Left renal pelvis (tissue), 4 donors: ENCODE data around the gene CELA2A. TPM values are rescaled to one million over a fixed set of nuclear protein-coding genes. Genes with fewer than 3 reads are reported as not detected.
"Not testable (repeated sequence)": the region's sequence is repeated elsewhere in the genome, so short reads cannot be mapped to it uniquely, and the experiment has no call there.

Source experiments
- DNase-seq, 4 donors: peaks; one replicate each; pipeline ENCODE4 v3.0.0-alpha.2; 2013; ENCODE audit warnings: low read depth in 4 of 4, low spot score in 3 of 4
- polyA plus RNA-seq, 4 donors: library from polyadenylated mRNA; unstranded; fragments of 120-200 nt; gene quantifications; one replicate each; pipeline ENCODE4 v1.2.1, GENCODE V29; 2013; ENCODE audit not compliant: insufficient read length in 4 of 4

Gene CELA2A
- polyA plus RNA-seq, 4 donors = not detected

GRCh38 chr1:15442759-15443158 lies 13.8 kb upstream of the CELA2A start:
- no peak for DNase-seq

DNA sequence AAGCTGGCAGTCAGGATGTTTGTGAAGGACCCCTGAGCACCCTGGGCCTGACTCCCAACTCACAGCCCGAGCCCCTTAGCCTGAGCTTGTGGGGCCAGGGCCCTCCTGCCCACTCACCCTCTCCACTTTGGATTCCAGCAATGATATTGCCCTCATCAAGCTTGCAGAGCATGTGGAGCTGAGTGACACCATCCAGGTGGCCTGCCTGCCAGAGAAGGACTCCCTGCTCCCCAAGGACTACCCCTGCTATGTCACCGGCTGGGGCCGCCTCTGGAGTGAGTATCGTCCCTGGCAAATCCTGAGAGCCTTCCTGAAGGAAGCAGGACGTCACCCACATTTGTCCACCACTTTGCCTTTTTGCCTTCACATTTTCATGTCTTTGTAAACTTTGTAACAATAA lies 13.3 kb upstream of the CELA2A start:
- DNase-seq = no peak

- no peak for DNase-seq
These were observed 11.8 kb upstream of the CELA2A start for GRCh38 chr1:15444468-15445389.

DNA sequence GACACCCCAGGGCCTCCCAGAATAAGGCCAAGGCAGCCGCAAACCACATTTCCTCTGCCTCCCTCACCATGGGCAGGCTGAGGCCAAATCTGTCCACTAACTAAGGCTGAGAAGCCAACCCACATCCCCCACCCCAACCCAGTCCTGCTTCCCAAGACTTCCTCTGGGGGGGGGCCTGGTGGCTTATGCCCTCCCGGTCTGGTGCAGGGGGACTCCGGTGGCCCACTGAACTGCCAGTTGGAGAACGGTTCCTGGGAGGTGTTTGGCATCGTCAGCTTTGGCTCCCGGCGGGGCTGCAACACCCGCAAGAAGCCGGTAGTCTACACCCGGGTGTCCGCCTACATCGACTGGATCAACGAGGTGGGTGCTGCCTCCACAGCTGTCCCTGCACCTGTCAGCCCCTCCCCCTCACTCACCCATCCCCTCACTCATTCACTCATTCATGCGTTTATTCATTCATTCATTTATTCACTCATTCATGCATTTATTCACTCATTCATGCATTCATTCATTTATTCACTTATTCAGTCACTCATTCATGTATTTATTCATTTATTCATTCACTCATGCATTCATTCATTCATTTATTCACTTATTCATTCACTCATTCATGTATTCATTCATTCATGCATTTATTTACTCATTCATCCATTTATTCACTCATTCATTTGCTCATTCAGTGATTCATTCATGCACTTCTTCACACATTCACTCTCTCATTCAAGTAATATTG lies 11.0 kb upstream of the CELA2A start:
- DNase-seq = no peak

DNA sequence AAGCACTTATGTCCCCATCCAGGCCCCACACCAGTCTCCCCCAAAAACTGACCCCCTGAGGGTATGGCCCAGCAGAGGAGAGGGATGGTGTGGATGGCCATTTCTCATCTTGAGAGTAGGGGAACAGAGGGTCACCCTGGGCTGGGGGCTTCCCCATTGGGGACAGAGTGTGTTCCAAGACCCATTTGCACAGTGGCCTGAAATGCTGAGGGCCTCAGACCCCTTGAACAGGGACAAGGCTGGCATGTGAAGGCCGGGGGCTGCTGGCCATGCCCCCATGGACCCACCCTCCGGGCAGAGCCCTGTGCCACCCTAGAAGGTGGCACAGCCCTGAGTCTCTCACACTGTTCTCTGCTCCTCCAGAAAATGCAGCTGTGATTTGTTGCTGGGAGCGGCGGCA lies 10.3 kb upstream of the CELA2A start:
- no peak for DNase-seq

DNA sequence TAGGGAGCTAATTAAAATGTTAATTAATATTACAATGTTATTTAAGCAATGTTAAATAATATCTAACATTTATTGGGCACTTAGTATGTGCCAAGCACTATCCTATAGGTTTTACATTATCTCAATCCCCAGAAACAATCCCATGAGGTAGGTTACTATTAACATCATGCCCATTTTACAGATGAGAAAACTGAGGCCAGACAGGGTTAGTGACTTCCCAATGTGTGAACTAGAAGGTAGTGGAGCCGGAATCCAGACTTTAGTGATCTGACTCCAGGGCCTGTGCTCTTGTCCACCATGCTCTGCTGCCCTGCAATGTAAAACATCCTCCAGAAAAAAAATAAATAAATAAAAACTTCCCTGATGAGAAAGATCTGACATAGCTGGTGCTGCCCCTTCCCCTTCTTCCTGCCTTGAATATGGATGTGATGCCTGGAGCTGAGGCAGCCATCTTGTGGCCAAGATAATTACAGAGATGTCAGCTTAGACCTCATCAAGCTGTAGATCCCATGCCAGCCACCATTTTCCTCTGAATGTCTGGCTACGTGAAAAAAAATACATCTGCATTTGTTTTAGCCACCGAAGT lies 7.6 kb upstream of the CELA2A start:
- DNase-seq = no peak

DNA sequence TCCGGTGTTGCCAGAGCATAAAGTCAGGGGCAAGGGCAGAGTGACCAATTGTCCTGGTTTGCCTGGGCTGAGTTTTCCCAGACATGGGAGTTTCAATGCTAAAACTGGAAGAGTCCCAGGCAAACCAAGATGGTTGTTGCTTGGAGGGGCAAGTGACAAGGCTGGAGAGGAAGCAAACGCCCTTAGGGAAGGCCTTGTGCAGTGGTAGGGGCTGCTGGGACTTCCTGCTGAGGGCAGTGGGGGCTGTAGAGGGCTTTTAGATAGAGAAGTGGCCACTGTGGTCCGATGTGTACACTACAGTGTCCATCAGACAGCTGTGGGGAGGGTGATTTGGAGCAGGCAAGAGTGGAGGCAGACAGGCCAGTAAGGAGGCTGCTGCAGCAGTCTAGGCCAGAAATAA lies 7.0 kb upstream of the CELA2A start:
- DNase-seq = no peak

- no peak for DNase-seq
These were observed 5.4 kb upstream of the CELA2A start for GRCh38 chr1:15451014-15451722.

DNA sequence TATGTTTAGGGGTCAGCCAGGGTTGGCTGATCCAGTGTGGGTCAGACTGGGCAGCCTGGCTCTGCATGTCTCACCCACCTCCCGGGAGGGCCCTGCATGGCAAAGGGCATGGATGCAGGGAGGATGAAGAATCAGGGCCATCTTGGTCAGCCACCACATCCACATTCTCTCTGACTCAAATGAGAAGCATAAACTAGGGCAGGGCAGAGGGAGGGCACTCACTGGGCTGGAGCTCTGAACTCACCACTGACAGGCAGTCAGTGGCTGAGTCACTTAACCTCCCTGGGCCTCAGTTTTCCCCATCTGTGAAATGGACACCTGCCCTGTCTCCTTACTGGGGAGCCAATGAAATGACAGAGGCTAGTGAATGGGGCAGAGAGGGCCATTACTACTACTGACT lies 4.3 kb upstream of the CELA2A start:
- DNase-seq = no peak

DNA sequence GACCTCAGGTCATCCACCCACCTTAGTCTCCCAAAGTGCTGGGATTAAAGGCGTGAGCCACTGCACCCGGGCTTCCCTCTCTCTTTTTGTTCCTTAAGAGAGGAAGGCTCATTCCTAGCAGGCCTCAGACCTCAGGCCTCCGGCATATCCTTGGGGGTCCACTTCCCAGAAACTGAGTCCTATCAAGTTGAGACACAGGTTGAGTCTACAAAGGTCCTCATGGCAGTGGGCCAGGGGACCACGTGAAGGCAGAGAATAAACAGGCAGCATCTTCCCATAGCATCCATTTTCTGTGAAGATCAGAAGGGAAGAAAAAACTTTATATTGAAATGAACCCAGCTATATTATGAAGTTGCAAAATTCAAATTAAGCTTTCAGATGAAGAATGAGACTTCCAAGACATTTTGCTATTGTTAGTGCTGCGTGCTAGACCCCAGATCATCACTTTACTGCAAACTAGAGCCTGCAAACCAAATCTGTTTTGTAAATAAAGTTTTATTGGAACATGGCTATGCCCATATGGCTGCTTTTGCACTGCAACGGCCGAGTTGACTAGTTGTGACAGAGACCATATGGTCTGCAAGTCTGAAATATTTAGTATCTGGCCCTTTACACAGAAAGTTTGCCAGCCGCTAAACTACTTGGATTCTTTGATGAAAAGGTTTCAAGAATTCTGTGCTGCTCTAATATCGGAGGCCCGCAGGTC lies 3.5 kb upstream of the CELA2A start:
- DNase-seq = no peak

DNA sequence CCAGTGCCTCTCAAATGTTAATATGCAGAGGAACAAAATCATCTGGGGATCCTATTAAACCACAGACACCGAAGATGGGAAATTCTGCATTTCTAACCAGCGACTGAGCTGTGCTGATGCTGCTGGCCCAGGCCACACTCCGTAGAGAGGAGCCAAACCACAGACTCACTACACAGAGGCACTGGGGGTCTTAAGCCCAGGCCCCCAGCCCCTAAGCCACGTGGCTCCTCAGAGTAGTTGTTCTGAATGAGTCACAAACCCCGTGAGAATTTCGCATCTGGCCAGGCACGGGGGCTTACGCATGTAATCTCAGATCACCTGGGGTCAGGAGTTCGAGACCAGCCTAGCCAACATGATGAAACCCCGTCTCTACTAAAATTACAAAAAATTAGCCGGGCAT lies 2.8 kb upstream of the CELA2A start:
- DNase-seq = no peak

DNA sequence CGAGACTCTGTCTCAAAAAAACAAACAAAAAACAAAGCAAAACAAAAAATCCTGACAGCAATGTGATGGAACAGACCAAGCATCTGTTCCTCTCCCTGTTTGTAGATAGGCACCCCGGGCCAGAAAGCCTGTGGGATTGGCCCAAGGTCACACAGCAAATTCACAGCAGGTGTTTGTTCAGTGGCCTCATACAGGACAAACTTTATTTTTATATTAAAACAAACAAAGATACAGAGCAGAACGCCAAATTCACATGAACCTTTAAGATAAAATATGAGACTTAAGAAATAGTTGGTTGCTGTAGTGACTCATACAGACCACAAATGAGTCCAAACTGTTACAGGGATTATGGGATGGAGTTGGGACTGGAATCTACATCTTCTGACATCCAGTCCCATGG lies 2.3 kb upstream of the CELA2A start:
- no peak for DNase-seq

- no peak for DNase-seq
These were observed 1.0 kb upstream of the CELA2A start for GRCh38 chr1:15455522-15455921.

- no peak for DNase-seq
These were observed 1.1 kb downstream of the CELA2A start for GRCh38 chr1:15457585-15457984.

DNA sequence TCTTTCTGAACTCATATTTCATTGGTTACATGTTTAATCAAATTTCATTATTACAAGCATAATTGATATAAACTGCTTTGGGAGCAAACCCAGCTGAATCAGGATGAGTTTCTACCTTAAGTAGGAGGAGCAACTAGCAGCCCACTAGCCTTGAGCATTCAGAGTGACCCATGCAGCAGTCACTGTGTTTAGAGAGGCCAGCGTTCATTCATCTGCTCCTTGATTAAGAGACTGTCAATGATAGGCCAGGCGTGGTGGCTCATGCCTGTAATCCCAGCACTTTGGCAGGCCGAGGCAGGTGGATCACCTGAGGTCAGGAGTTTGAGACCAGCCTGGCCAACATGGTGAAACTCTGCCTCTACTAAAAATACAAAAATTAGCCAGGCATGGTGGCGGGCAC lies 1.9 kb downstream of the CELA2A start:
- DNase-seq = not testable (repeated sequence)

GRCh38 chr1:15459771-15460707 lies 3.5 kb downstream of the CELA2A start:
- DNase-seq = no peak

GRCh38 chr1:15460708-15461095 lies 4.2 kb downstream of the CELA2A start:
- no peak for DNase-seq

DNA sequence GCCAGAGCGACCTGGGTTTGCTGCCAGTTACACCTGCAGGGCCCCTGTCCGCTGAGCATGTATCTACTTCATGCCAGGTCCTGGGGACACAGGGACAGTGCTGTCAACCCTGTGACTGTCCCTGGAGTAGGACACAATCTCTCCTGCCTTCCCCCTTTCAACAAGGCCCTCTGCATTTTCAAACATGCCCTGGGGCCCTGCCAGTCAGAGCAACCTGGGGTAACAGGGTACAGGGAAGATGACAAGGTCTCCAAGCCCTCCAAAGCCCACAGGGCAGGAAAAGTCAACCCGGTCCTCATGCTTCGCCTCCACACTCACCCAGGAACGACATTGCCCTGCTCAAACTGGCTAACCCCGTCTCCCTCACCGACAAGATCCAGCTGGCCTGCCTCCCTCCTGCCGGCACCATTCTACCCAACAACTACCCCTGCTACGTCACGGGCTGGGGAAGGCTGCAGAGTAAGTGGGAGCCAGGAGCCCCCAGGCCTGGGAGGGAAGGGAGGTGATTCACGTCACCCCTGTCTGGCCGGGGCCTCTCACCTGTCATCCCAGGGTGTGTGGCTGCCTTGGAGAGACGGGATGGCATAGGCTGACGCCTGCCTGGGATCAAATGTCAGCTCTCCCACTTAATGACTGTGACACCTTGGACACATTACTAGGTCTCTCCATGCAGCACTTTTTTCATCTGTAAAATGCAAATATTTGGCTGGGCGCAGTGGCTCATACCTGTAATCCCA lies 6.7 kb downstream of the CELA2A start:
- not testable (repeated sequence) for DNase-seq

GRCh38 chr1:15463926-15464322 lies 7.4 kb downstream of the CELA2A start:
- not testable (repeated sequence) for DNase-seq
